ENCODE measurements around the gene CERS3.

GRCh38 chr15:100537331-100537730 is 8.6 kb upstream of the CERS3 start:
- TF ChIP-seq CTCF (IDR thresholded peaks at IDR 0.05) (no peak), POLR2A (IDR thresholded peaks at IDR 0.05) (no peak), POLR2AphosphoS5 (IDR thresholded peaks at IDR 0.05) (no peak)
